HepG2 (cell line): Measurements from ENCODE around the gene OR10V1.

Source experiments
- CREB1 ChIP-seq, 2 experiments: fragments of 450-650 bp in 1 of 2; IDR thresholded peaks; 2 replicates each; pipeline ENCODE4 v1.6.1; 2016 to 2017; ENCODE audit warnings: control low read depth in 1 of 2, mild to moderate bottlenecking in 1 of 2, missing compliant biosample characterization in 1 of 2, missing genetic modification characterization in 1 of 2
- FOXK2 ChIP-seq: fragments of 450-650 bp; IDR thresholded peaks from 2 replicates; pipeline ENCODE4 v1.6.1; 2016
- HOXA7 ChIP-seq: sonication (generic); formaldehyde crosslinking; IDR thresholded peaks from 2 replicates; pipeline ENCODE4 v1.8.1; 2022; ENCODE audit warnings: mild to moderate bottlenecking, missing genetic modification reagents, moderate library complexity
- PCBP2 ChIP-seq: fragments of 200-400 bp; formaldehyde crosslinking; optimal IDR thresholded peaks from 2 replicates; pipeline ENCODE3; 2018; ENCODE audit warnings: low read length, low read depth; ENCODE audit not compliant: poor library complexity, severe bottlenecking
- POLR2AphosphoS5 ChIP-seq: IDR thresholded peaks from 2 replicates; pipeline ENCODE4 v1.6.1; 2012; ENCODE audit warnings: low read depth, low read length
- RBM22 ChIP-seq: fragments of 200-400 bp; formaldehyde crosslinking; optimal IDR thresholded peaks from 2 replicates; pipeline ENCODE3; 2017; ENCODE audit warnings: mild to moderate bottlenecking, low read length, moderate library complexity
- SP5 ChIP-seq: IDR thresholded peaks from 2 replicates; pipeline ENCODE4 v1.6.1; 2016; ENCODE audit warnings: low read depth, borderline replicate concordance
- TGIF2 ChIP-seq: IDR thresholded peaks from 2 replicates; pipeline ENCODE4 v1.6.1; 2016; ENCODE audit warnings: control low read depth, missing compliant biosample characterization
- TF ChIP-seq, protein P1 (sequence below): sonication (generic); formaldehyde crosslinking; IDR thresholded peaks from 2 replicates; pipeline ENCODE4 v1.9.0; 2021; ENCODE audit warnings: missing genetic modification reagents, borderline replicate concordance
- TF ChIP-seq, protein P2 (sequence below): sonication (generic); formaldehyde crosslinking; IDR thresholded peaks from 2 replicates; pipeline ENCODE4 v1.8.0; 2022; ENCODE audit warnings: mild to moderate bottlenecking, missing genetic modification reagents

DNA sequence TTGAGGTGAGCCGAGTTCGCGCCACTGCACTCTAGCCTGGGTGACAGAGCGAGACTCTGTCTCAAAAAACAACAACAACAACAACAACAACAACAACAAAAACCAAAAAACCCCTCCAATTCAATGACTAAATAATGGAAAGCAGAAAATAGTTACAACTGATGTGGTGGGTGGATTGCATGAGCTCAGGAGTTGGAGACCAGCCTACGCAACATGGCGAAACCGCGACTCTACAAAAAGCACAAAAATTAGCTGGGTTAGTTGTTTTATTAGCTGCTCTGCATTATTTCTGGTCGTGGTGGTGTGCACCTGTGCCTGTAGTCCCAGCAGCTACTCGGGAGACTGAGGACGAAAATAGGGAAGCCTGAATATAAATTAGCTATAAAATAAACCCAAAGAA lies 42.2 kb downstream of the OR10V1 start:
- TF ChIP-seq POLR2AphosphoS5 (no peak), SP5 (CRISPR knock-in tag) (no peak), RBM22 (no peak), FOXK2 (no peak), PCBP2 (no peak), TGIF2 (CRISPR knock-in tag) (no peak), CREB1 (IDR thresholded peaks at IDR 0.05) (no peak), CREB1 (CRISPR knock-in tag; IDR thresholded peaks at IDR 0.05) (no peak), HOXA7 (no peak)
- TF ChIP-seq, protein P1, sequence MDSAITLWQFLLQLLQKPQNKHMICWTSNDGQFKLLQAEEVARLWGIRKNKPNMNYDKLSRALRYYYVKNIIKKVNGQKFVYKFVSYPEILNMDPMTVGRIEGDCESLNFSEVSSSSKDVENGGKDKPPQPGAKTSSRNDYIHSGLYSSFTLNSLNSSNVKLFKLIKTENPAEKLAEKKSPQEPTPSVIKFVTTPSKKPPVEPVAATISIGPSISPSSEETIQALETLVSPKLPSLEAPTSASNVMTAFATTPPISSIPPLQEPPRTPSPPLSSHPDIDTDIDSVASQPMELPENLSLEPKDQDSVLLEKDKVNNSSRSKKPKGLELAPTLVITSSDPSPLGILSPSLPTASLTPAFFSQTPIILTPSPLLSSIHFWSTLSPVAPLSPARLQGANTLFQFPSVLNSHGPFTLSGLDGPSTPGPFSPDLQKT (CRISPR knock-in tag), result no peak
- TF ChIP-seq, protein P2, sequence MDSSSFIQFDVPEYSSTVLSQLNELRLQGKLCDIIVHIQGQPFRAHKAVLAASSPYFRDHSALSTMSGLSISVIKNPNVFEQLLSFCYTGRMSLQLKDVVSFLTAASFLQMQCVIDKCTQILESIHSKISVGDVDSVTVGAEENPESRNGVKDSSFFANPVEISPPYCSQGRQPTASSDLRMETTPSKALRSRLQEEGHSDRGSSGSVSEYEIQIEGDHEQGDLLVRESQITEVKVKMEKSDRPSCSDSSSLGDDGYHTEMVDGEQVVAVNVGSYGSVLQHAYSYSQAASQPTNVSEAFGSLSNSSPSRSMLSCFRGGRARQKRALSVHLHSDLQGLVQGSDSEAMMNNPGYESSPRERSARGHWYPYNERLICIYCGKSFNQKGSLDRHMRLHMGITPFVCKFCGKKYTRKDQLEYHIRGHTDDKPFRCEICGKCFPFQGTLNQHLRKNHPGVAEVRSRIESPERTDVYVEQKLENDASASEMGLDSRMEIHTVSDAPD, result no peak
